Stimulated activated CD4-positive, alpha-beta T cell treated with anti-CD3 and anti-CD28 coated beads, TNF-alpha, amount 100 ng/mL, for 1 hour (primary cell): ENCODE data around the gene FAM171A1.

ENCODE experiments used
- DNase-seq, 3 donors: peaks; one replicate each; pipeline ENCODE4 v3.0.0-alpha.2; 2020; ENCODE audit warnings: low read depth in 3 of 3, low spot score in 1 of 3

Gene FAM171A1

GRCh38 chr10:15252396-15252795 is 118.7 kb downstream of the FAM171A1 start:
- no peak for DNase-seq

DNA sequence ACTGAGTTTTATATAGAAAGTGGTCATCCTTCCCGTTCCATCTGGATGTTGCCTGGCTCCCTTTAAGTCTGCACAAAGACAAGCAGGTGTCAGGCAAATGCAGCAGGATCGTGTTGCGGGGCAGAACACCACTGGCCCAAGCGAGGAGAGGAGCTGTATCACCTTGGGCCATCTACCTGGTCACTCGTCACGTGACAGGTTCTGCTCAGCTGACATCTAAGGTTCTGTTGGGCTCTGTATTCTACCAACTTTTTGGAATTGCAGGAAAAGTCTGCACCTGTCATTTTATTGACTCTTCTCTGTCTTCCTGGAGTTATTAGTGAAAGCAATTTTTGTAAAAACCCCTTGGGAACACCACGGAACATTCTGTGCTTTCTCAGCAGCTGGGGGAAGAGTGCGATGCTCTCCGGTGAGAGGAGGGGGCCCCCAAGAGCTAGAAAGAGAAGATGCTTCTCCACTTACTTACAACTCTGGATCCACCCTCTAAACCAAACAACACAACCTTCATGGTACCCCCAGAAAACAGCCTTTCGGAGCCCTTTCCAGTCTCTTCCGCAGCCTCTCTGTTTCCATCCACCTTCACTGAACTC is 119.2 kb downstream of the FAM171A1 start:
- DNase-seq, result no peak

- DNase-seq, result no peak
These were observed 125.6 kb downstream of the FAM171A1 start for GRCh38 chr10:15245530-15245929.

DNA sequence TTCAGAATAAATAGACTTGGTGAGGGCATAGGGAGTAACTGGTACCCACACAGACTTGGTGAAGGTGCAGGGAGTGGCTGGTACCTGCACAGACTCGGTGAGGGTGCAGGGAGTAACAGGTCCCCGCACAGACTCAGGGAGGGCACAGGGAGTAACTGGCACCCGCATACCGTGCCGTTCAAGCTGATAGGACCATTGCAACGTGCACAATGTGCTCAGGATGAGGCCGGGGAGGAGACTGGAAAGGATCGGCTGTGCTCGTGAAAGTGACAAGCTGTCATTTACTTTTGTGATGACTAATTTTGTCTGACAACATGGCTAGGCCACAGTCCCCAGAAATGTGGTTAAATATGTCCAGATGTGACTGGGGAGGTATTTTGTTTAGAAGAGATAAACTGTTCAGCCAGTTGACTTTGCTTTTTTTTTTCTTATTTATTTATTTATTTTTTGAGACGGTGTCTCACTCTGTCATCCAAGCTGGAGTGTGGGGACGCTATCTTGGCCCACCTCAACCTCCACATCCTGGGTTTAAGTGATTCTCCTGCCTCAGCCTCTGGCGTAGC is 126.4 kb downstream of the FAM171A1 start:
- no peak for DNase-seq

- no peak for DNase-seq
These were observed 128.7 kb downstream of the FAM171A1 start for GRCh38 chr10:15242261-15242840.

DNA sequence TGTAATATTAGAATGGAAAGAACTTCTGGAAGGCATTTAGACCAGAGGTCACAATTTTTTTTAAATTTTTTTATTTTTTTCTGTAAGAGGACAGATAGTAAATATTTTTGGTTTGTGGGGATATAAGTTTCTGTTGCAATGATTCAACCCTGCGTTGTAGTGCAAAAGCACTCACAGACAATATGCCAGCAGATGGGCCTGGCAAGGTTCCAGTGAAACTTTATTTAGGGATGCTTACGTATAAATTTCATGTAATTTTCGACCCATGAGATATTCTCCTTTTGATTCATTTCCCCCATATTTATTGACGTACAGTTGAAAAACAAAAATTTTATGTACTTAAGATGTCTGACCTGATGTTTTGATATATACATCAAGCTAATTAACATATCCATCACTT is 129.8 kb downstream of the FAM171A1 start:
- no peak for DNase-seq

GRCh38 chr10:15238555-15239335 is 132.3 kb downstream of the FAM171A1 start:
- no peak for DNase-seq

- DNase-seq, result no peak
These were observed 133.7 kb downstream of the FAM171A1 start for GRCh38 chr10:15237351-15237750.

- DNase-seq, result no peak
These were observed 134.7 kb downstream of the FAM171A1 start for GRCh38 chr10:15236340-15236739.

DNA sequence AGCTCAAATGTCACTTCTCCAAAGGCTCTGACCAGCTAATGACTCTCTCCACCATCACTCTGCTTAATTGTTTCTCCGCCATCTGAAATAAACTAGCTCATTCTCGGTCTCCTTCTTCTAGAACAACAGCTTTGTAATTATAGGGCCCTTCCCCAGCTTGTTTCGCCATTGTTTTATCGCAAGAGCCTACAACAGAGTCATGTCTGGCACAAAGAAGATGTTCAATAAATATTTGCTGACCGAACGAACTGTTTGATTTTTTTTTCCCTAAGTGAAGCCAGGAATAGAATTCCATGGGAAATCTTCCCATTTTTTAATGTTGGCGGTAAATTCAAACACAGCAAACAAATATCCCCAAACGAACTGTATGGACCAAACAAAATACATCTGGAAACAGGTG is 138.8 kb downstream of the FAM171A1 start:
- no peak for DNase-seq

DNA sequence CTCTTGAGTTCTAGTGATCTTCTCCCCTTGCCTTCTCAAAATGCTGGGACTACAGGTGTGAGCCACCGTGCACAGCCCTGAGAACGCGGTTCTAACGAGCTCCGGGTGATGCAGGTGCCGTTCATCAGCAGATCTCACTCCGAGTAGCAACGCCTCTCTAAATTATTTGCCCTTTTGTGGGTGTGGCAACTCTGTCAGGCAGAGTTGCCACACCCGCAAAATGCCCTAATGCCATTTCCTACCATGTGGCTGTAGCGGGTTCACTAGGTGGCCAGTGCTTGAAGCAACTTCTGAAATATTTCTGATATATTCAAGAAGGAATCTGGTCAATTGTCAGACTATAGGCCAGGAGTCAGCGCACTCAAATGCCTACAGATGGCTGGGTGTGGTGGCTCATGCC is 139.7 kb downstream of the FAM171A1 start:
- DNase-seq, result no peak

DNA sequence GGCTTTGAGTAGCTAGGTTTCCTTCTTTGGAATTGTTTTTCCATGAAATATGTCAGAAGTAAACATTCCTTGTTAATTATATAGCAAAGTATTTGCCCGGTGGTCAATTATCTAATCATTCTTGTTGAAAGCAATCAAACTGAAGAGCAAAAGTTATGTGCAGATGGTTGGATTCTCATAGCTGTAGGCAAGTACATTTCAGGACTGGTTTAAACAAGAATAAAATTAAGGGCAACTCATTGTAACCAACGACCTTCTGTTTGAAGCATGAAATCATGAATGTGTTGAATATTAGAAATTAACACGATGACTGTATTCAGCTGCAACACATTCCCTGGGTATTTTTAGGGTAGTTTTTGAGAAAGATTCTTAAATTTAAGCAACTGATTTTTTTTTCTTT is 140.8 kb downstream of the FAM171A1 start:
- no peak for DNase-seq

DNA sequence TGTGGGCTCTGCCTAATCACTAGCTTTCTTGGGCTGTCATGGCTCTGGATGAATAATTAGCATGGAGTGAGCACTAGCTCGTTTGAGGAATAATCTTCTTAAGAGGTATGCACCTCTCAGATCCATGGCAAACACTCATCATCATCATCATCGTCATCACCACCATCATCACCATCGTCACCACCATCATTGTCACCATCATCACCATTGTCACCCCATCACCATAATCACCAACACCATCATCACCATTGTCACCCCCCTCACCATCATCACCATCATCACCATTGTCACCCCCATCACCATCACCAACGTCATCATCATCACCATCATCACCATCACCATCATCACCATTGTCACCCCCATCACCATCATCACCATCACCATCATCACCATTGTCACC is 141.8 kb downstream of the FAM171A1 start:
- no peak for DNase-seq

- no peak for DNase-seq
These were observed 142.7 kb downstream of the FAM171A1 start for GRCh38 chr10:15228426-15228825.

DNA sequence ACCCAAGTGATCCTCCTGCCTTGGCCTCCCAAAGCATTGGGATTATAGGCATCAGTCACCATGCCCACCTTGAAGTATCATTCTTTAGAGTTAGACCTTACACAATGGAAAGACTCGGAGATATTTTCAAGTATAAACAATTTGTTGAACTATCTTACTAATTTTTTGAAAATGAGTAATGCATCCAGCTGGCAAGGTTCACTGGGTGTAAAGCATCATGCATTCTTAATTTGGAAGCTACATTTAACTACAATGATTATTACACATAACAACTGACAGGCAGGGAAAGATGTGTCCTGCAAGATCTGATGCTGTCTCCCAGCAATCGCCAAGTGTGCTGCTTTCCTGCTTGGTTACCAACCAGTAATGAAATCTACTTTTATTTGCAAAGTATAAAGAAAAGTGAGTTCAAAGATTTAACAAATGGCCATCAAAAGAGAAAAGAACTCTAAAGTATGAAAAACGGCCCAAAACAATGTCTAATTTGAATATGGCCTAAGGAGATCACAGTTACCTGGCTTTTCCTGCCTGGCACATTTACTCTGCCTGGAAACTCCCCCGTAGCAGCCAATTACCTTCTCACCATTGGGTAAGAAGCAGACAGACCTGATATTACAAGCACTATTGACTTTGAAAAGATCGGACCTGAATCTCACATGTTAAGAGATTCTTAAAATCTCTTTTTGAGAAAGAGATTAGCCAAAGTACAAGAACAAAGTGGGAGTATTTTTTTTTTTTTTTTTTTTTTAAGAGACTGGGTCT is 143.3 kb downstream of the FAM171A1 start:
- no peak for DNase-seq

DNA sequence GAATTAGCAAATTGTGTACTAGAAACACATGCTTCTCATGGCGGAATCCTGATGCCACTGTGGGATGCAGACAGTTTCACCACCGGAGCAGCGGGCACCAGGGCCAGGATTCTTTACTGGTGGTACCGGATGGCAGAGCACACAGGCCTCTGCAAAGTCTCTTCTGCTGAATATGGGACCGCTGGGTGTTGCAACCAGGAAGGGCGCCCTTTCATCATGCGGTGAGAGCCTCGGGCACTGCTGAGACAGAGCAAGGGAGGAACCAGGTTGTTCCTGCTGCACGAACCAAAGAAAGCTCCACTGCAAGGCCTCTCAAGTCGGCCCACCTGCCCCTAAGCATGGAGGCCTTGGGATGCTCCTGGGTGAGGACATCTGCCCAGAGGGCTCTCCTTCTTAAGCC is 145.6 kb downstream of the FAM171A1 start:
- DNase-seq, result no peak

- no peak for DNase-seq
These were observed 146.1 kb downstream of the FAM171A1 start for GRCh38 chr10:15224948-15225347.

- DNase-seq, result no peak
These were observed 147.9 kb downstream of the FAM171A1 start for GRCh38 chr10:15223174-15223573.

DNA sequence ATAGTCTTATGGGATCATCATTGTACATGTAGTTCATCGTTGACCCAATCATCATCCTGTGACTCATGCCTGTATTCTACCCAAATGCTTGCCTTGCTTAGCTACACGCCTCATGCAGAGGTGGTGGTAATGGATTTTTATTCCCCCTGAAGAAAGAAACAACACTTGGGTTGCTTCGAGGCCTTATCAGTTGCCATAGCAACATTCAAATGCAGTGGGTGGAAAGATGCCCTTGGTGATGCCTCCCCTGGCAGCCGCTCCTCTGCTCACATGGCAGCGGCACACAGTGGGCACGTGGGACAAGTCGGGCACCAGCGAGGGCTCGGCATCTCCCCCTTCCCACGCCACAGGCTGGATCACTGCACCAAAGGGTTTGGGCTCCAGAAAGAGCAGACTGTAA is 148.6 kb downstream of the FAM171A1 start:
- no peak for DNase-seq

DNA sequence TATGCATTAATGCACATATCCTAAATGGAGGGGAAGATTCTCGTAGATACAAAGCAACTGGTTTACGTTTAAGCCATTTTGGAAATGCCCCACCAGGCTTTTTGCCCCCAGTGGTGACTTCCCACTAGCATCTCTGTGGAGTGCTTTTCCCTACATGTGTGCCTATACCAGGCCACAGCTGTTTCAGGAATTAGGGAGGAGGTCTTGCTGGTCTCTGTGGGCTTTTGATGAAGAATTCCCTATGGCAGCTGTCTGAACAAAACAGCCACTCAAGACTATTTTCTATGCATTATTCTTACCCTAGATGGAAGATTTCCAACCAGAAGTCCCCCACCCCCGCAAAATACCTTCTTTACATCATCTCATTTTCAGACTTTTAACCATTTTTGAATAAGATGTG is 150.6 kb downstream of the FAM171A1 start:
- no peak for DNase-seq

- DNase-seq, result no peak
These were observed 154.4 kb downstream of the FAM171A1 start for GRCh38 chr10:15216700-15217099.

- no peak for DNase-seq
These were observed 156.9 kb downstream of the FAM171A1 start for GRCh38 chr10:15214237-15214636.
